HG03039 (cell line): ENCODE results near the gene ZDHHC23.
A peak's percentile ranks its signal among the peaks of the same experiment; 100 is the strongest.

ENCODE experiments used
- ATAC-seq: cut with Tn5 transposase; IDR thresholded peaks from one replicate; pipeline ENCODE4 v1.9.1; 2021; ENCODE audit warnings: mild to moderate bottlenecking, moderate library complexity; ENCODE audit not compliant: unreplicated experiment

Gene ZDHHC23

DNA sequence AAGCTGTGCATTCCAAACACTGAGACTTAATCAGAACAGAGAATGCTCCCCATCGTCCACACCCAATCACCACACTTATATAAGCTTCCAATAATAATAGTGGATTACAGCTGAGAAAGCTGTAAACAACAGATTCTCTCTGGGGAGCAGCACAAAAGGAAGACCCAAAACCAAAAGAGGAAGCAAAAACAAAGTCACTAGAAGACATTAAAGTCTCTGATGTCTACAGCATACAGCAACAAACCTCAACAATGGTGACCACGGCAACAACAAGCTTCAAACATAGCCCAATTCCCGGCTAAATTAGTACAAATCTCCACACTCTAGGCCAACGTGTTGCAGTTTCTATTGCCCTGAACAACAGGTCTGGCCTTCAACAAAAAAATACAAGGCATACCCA is 37.7 kb downstream of the ZDHHC23 start:
- ATAC-seq: no peak

DNA sequence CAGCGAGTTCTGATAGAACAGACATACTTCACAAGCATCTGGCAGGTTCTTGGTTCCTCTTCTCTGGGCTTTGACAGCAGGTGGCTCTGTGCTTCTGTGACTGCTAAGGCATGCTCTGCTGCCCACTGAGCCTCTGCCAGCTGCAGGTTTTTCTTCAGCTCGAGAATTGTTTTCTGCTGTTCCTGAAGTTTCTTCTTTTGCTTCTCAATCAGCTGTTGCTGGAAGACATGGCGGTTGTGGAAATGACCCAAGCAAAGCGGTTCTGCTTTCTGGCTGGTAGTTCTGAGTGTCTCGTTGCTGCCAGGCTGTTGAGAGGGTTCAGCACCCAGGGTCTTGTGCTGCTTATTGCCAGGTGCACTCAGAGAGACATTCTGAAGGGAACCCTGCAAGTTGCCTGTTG is 57.7 kb downstream of the ZDHHC23 start:
- ATAC-seq: peak; percentile 78

- no peak for ATAC-seq
Measured at GRCh38 chr3:114011059-114011797, 63.4 kb downstream of the ZDHHC23 start.
